GM21723 (cell line): Measurements from ENCODE around the gene FSD2.
"Not testable (repeated sequence)": the region's sequence is repeated elsewhere in the genome, so short reads cannot be mapped to it uniquely, and the experiment has no call there.

Experiments
- ATAC-seq: cut with Tn5 transposase; IDR thresholded peaks from one replicate; pipeline ENCODE4 v1.9.1; 2021; ENCODE audit warnings: mild to moderate bottlenecking, moderate library complexity; ENCODE audit not compliant: unreplicated experiment

FSD2 gene

GRCh38 chr15:82831894-82832600 lies 26.2 kb upstream of the FSD2 start:
- ATAC-seq, result no peak

- ATAC-seq, result no peak
Measured at GRCh38 chr15:82830427-82831173, 24.7 kb upstream of the FSD2 start.

- no peak for ATAC-seq
Measured at GRCh38 chr15:82829234-82829633, 23.4 kb upstream of the FSD2 start.

GRCh38 chr15:82828075-82828474 lies 22.2 kb upstream of the FSD2 start:
- ATAC-seq, result no peak

- ATAC-seq, result no peak
Measured at GRCh38 chr15:82823049-82823448, 17.2 kb upstream of the FSD2 start.

- ATAC-seq, result not testable (repeated sequence)
Measured at GRCh38 chr15:82821851-82822250, 16.0 kb upstream of the FSD2 start.

GRCh38 chr15:82821396-82821795 lies 15.5 kb upstream of the FSD2 start:
- ATAC-seq, result not testable (repeated sequence)

- no peak for ATAC-seq
Measured at GRCh38 chr15:82820128-82820527, 14.3 kb upstream of the FSD2 start.

- ATAC-seq, result no peak
Measured at GRCh38 chr15:82812994-82813393, 7.1 kb upstream of the FSD2 start.

- no peak for ATAC-seq
Measured at GRCh38 chr15:82810890-82811426, 5.1 kb upstream of the FSD2 start.

GRCh38 chr15:82810061-82810889 lies 4.4 kb upstream of the FSD2 start:
- peak; percentile 20 for ATAC-seq

GRCh38 chr15:82809308-82810060 lies 3.6 kb upstream of the FSD2 start, which contains the start of gene WHAMM:
Gene WHAMM, plus strand, starts transcription at chr15:82809628. Its CDS starts 99 bp downstream, at chr15:82809727.
- peak; percentile 81 for ATAC-seq

GRCh38 chr15:82808634-82809041 lies 2.8 kb upstream of the FSD2 start:
- no peak for ATAC-seq

- ATAC-seq, result no peak
Measured at GRCh38 chr15:82807920-82808633, 2.2 kb upstream of the FSD2 start.

- no peak for ATAC-seq
Measured at GRCh38 chr15:82804575-82804949, 1.3 kb downstream of the FSD2 start.

GRCh38 chr15:82803793-82804574 lies 1.9 kb downstream of the FSD2 start:
- no peak for ATAC-seq

- no peak for ATAC-seq
Measured at GRCh38 chr15:82802497-82802896, 3.4 kb downstream of the FSD2 start.

- ATAC-seq, result no peak
Measured at GRCh38 chr15:82799183-82799841, 6.6 kb downstream of the FSD2 start.
